Vagina (tissue), 2 donors: ENCODE data around the gene CASKIN1. TPM values are rescaled to one million over a fixed set of nuclear protein-coding genes. Genes with fewer than 3 reads are reported as not detected.

Experiments used
- DNase-seq, 2 donors: peaks; one replicate each; pipeline ENCODE4 v3.0.0-alpha.2; 2017; ENCODE audit errors: extremely low spot score in 2 of 2
- H3K27ac ChIP-seq: fragments of 200-600 bp; sonication (generic); one replicate; pipeline ENCODE4 v1.5.1; 2019
- H3K27me3 ChIP-seq: fragments of 200-600 bp; sonication (generic); one replicate; pipeline ENCODE4 v1.5.1; 2019
- H3K36me3 ChIP-seq, 2 donors: fragments of 200-600 bp; sonication (generic); one replicate each; pipeline ENCODE4 v1.5.1; 2017 to 2019
- H3K4me1 ChIP-seq: fragments of 200-600 bp; sonication (generic); one replicate; pipeline ENCODE4 v1.5.1; 2019
- H3K4me3 ChIP-seq, 2 donors: fragments of 200-600 bp; sonication (generic); 1 replicate in 1 of 2; 2 replicates in 1 of 2; pipeline ENCODE4 v1.5.1; 2016 to 2019
- H3K9me3 ChIP-seq: fragments of 200-600 bp; sonication (generic); one replicate; pipeline ENCODE4 v1.5.1; 2019
- POLR2A ChIP-seq, 2 donors: fragments of 450-650 bp; IDR thresholded peaks; one replicate each; pipeline ENCODE4 v1.6.1; 2017; ENCODE audit warnings: antibody characterized with exemption in 2 of 2, mild to moderate bottlenecking in 2 of 2, moderate library complexity in 2 of 2
- POLR2AphosphoS5 ChIP-seq, 2 donors: sonication (generic); formaldehyde crosslinking; IDR thresholded peaks; one replicate each; pipeline ENCODE4 v1.9.0; 2017; ENCODE audit warnings: antibody characterized with exemption in 2 of 2, mild to moderate bottlenecking in 2 of 2, low read depth in 1 of 2; ENCODE audit not compliant: insufficient read depth in 1 of 2
- intact Hi-C: fragments of 100-400 bp; cut with DNase I; formaldehyde crosslinking; loops from one replicate; pipeline ENCODE4 v1.15.1; 2023
- total RNA-seq: library from RNA; depleted of rRNA; stranded (reverse); fragments of >200 nt; gene quantifications from one replicate; pipeline ENCODE4 v1.2.3, GENCODE V29; 2016
- TF ChIP-seq, protein P1 (sequence below), 3 experiments: fragments of 450-650 bp in 2 of 3; fragments of 200-600 bp in 1 of 3; sonication (generic) in 1 of 3; IDR thresholded peaks; one replicate each; pipeline ENCODE4 v1.5.1; 2017 to 2019; ENCODE audit warnings: antibody characterized with exemption in 3 of 3, mild to moderate bottlenecking in 2 of 3, moderate library complexity in 2 of 3

The CASKIN1 gene
- total RNA-seq, 1 donor from 2014 or later, result 0.25 TPM

DNA sequence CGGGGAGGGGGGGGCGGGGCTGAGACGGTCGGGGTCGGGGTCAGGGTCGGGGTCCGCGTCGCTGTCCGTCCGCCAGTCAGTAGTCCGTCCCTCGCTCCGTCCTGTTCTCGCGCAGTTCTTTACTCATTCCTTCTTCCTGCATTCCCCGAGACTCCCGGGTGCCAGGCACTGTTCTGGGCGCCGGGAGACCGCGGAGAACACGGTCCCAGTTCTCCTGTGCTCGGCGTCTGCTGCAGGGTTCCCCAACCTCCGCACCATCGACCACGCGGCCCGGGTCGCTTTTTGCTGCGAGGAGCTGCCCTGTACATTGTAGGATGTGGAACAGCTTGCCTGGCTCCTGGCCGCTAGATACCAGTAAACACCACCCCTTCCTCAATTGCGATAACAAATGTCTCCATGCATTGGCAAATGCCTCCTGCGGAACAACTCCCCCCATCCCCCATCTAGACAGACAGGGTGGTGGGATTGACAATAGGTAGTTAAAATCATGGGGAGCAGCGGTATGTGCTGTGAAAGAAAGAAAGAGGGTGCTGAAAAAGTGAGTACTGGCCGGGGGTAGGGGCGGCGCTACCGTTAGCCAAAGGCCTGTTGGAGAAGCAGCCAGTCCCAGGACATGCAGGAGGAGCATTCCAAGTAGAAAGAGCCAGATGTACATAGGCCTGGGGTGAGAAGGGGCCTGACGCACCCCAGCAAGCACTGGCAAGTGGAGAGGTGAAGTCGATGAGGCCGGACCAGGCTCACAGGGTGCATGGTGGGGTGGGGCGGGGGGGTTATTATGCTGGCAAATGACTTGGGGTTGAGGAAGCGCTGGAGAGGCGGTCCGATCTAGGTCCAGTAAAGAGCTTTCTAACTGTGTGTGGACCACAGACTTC, 40.2 kb downstream of the CASKIN1 start:
- peak overlapping the region; percentile 78 for H3K27ac ChIP-seq
- peaks cover 89% of the 10 kb centered on the region for H3K4me1 ChIP-seq
- peak overlapping the region; percentile 69 to 86 for H3K4me3 ChIP-seq
- no peaks in the 10 kb centered on the region for H3K27me3 ChIP-seq
- TF ChIP-seq, protein P1, sequence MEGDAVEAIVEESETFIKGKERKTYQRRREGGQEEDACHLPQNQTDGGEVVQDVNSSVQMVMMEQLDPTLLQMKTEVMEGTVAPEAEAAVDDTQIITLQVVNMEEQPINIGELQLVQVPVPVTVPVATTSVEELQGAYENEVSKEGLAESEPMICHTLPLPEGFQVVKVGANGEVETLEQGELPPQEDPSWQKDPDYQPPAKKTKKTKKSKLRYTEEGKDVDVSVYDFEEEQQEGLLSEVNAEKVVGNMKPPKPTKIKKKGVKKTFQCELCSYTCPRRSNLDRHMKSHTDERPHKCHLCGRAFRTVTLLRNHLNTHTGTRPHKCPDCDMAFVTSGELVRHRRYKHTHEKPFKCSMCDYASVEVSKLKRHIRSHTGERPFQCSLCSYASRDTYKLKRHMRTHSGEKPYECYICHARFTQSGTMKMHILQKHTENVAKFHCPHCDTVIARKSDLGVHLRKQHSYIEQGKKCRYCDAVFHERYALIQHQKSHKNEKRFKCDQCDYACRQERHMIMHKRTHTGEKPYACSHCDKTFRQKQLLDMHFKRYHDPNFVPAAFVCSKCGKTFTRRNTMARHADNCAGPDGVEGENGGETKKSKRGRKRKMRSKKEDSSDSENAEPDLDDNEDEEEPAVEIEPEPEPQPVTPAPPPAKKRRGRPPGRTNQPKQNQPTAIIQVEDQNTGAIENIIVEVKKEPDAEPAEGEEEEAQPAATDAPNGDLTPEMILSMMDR (IDR thresholded peaks at IDR 0.05), result no peak
- TF ChIP-seq POLR2AphosphoS5 (IDR thresholded peaks at IDR 0.05; ENCODE audit: insufficient read depth in 1 of 2, low read depth in 1 of 2), result no peak
- TF ChIP-seq POLR2A (IDR thresholded peaks at IDR 0.05), result no peak
- intact Hi-C loops, result loop anchor here (10.0 kb wide), 1 partner anchor 359 kb away; the partner anchor contains the start of gene ATP6V0C
- no peak for DNase-seq
- H3K9me3 ChIP-seq, result no peaks in the 10 kb centered on the region
- no peaks in the 10 kb centered on the region for H3K36me3 ChIP-seq

DNA sequence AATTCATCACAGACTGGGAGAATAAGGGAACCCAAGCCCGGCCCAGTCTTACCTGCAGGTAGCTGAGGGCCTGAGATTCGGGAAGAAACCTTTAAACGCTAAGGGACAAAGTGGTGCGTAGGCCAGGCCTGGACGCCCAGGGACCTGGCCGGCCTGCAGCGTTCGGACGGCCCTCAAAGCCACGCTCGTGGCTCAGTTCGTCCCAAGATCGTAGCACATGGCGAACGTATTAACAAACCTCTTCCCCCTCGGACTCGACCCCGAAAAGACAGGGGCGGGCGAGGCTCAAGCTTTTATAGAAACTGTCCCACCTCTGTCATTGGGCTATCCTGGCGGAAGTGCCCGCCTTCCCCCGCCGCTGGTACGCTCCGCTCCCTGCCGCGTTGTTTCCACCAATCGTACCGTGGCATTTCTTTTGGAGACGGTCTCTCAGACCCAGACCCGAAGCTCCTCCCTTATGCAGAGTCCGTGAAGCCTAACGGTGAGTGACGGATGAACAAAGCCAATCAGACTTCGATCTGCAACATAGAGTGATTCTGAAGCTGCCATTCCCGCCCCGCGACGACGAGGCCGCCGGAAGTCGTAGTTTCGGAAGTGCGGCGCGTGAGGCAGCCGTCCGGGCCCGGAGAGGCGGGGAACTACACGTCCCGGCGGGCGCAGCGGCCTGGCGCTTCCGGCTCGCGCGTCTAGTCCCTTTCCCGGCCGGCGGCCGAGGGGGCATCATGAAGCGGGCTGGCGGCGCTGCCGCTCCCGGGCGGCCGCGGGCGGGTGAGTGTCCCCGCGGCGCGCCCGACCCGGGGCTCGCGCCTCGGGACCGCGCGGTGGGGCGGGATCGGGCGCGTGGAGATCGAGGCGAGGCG, 41.1 kb downstream of the CASKIN1 start, which contains the start of gene TRAF7:
Gene TRAF7 (plus strand): TSS at position 692 of the 860 bp plus-strand sequence. CDS start 8,139 bp downstream, outside the sequence.
- no peaks in the 10 kb centered on the region for H3K36me3 ChIP-seq
- H3K9me3 ChIP-seq, result no peaks in the 10 kb centered on the region
- intact Hi-C loops, result loop anchor here (10.0 kb wide), 1 partner anchor 359 kb away; the partner anchor contains the start of gene ATP6V0C
- TF ChIP-seq, protein P1 (IDR thresholded peaks at IDR 0.05), result no peak
- peak; percentile 99 to 100 for TF ChIP-seq POLR2AphosphoS5 (IDR thresholded peaks at IDR 0.05; ENCODE audit: insufficient read depth in 1 of 2, low read depth in 1 of 2)
- TF ChIP-seq POLR2A (IDR thresholded peaks at IDR 0.05), result peak; percentile 84 to 99
- DNase-seq, result peak; percentile 100
- H3K4me3 ChIP-seq, result peak within 1 kb of the TSS; percentile 69 to 90
- no peaks in the 10 kb centered on the region for H3K27me3 ChIP-seq
- H3K27ac ChIP-seq, result peak within 1 kb of the TSS; percentile 78
- peaks cover 89% of the 10 kb centered on the region for H3K4me1 ChIP-seq

DNA sequence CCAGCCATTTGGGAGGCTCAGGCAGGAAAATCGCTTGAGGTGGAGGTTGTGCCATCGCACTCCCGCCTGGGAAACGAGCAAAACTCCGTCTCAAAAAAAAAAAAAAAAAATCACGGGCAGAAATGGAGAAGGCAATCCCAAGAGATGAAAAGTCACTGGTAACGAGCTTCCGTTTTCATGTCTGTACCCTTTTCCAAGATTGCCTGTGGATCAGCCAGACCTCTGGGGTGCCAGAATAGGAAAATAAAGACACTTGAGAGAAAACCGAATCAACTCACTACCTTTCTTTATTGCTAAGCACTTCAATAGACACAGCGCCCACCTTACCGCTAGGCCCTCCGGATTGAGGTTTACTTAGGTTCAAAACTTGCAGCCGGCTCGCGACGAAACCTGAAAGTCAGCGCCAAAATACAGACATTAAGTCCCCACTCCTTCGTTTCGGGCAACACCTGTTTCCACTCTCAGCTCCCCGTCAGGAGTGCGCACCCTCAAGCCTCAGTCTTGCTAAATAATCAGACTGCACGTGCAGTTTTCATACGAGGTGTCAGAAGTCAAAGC, 41.8 kb downstream of the CASKIN1 start:
- Histone ChIP-seq H3K9me3 (no peaks in the 10 kb centered on the region), H3K27me3 (no peaks in the 10 kb centered on the region), H3K27ac (peak overlapping the region; percentile 58), H3K4me1 (peaks cover 89% of the 10 kb centered on the region), H3K36me3 (no peaks in the 10 kb centered on the region), H3K4me3 (peak overlapping the region; percentile 69 to 90)
- TF ChIP-seq, protein P1 (IDR thresholded peaks at IDR 0.05), result no peak
- no peak for TF ChIP-seq POLR2AphosphoS5 (IDR thresholded peaks at IDR 0.05; ENCODE audit: insufficient read depth in 1 of 2, low read depth in 1 of 2)
- TF ChIP-seq POLR2A (IDR thresholded peaks at IDR 0.05), result no peak
- no peak for DNase-seq
- intact Hi-C loops, result loop anchor here (10.0 kb wide), 1 partner anchor 360 kb away; the partner anchor contains the start of gene ATP6V0C

DNA sequence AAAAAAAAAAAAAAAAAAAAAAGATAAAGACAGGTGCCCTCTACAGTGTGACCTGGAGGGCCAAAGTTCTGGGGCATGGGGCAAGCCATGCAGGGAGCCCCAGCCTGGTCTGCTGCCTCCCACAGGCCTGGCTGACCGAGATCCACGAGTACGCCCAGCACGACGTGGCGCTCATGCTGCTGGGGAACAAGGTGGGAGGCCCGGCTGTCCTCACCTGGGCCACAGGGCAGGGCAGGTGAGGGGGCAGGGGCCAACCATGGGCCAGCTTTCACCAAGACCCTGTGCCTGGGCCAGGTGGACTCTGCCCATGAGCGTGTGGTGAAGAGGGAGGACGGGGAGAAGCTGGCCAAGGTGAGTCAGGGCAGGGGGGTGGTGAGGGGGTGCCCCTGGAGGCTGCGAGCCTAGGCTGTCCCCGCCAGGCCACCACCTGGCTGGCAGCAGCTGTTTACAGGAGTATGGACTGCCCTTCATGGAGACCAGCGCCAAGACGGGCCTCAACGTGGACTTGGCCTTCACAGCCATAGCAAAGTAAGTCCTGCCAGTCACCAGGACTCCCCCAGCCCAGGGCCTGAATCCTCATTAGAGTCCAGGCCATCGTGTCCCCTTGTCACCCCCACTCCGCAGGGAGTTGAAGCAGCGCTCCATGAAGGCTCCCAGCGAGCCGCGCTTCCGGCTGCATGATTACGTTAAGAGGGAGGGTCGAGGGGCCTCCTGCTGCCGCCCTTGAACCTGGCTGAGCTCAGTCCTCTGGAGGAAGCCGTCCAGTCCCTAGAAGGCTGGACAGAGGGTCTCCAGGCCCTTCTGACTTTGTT, 43.5 kb downstream of the CASKIN1 start:
- TF ChIP-seq, protein P1 (IDR thresholded peaks at IDR 0.05), result no peak
- TF ChIP-seq POLR2AphosphoS5 (IDR thresholded peaks at IDR 0.05; ENCODE audit: insufficient read depth in 1 of 2, low read depth in 1 of 2) (no peak), POLR2A (IDR thresholded peaks at IDR 0.05) (no peak)
- intact Hi-C loops, result loop anchor here (10.0 kb wide), 1 partner anchor 362 kb away; the partner anchor contains the start of gene ATP6V0C
- H3K9me3 ChIP-seq, result no peaks in the 10 kb centered on the region
- H3K4me1 ChIP-seq, result peaks cover 87% of the 10 kb centered on the region
- H3K36me3 ChIP-seq, result no peaks in the 10 kb centered on the region
- no peak for DNase-seq
- H3K27ac ChIP-seq, result peak overlapping the region; percentile 58
- no peaks in the 10 kb centered on the region for H3K27me3 ChIP-seq
- peak overlapping the region; percentile 69 to 90 for H3K4me3 ChIP-seq
